Mucosa of rectum (tissue), 2 donors: Measurements from ENCODE around the gene SET.

ENCODE experiments used
- H3K27ac ChIP-seq, 2 donors: one replicate each; pipeline ENCODE4 v1.7.0; 2013; ENCODE audit warnings: inconsistent platforms in 2 of 2, low read depth in 2 of 2, low read length in 2 of 2
- H3K27me3 ChIP-seq, 2 donors: one replicate each; pipeline ENCODE4 v1.7.0; 2013; ENCODE audit warnings: low read length in 2 of 2; ENCODE audit not compliant: control insufficient read depth in 2 of 2, insufficient read depth in 2 of 2
- H3K36me3 ChIP-seq, 2 donors: one replicate each; pipeline ENCODE4 v1.7.0; 2013; ENCODE audit warnings: low read length in 2 of 2; ENCODE audit not compliant: control insufficient read depth in 2 of 2, insufficient read depth in 2 of 2
- H3K4me1 ChIP-seq, 2 donors: one replicate each; pipeline ENCODE4 v1.7.0; 2013; ENCODE audit warnings: low read length in 2 of 2, mild to moderate bottlenecking in 1 of 2; ENCODE audit not compliant: control insufficient read depth in 2 of 2, insufficient read depth in 2 of 2
- H3K4me3 ChIP-seq, 2 donors: one replicate each; pipeline ENCODE4 v1.7.0; 2013; ENCODE audit warnings: low read length in 2 of 2
- H3K9ac ChIP-seq, 2 donors: one replicate each; pipeline ENCODE4 v1.7.0; 2013; ENCODE audit warnings: low read length in 2 of 2, low read depth in 1 of 2, mild to moderate bottlenecking in 1 of 2
- H3K9me3 ChIP-seq, 2 donors: one replicate each; pipeline ENCODE4 v1.7.0; 2013; ENCODE audit warnings: low read length in 2 of 2; ENCODE audit not compliant: control insufficient read depth in 2 of 2
- donor health status: healthy.
- donor health status: Normal muscosa, but diverticular disease.

SET gene

DNA sequence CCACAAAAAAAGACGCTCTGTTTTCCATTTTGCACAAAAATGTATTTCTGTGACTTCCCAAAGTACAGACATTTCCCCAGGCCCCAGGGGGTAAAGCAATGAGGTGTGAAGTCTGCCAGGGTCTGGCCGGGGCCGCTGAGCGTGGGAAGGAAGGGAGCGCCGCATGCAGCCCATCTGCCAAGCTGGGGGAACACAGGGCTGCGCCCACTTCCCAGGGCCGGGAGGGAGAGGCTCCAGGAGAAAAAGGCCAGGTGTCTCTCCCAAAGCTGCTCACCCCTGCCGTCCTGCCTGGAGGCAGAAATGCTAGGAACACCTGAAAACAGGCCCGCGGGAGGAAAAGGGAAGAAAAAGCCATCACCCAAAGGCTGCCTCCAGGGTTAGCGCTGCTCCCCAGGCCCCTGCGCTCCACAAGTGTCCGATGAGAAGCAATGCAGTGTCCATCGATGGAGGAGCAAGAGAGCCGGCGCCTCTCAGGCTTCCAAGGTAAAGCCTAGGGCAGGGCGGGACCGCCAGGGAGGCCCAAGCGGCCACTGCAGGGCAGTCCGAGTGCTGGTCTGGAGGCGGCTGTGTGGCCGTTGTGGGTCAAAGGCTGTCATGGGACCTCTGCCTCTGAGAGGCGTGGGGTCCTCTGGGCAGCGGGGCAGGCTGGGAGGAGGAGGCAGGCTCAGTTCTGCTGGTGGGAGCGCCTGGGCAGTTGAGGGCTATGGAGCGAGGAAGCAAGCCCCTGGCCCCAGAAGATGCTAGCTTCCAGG, 40.9 kb downstream of the SET start:
- no peaks in the 10 kb centered on the region for H3K9me3 ChIP-seq
- H3K4me3 ChIP-seq = no peak overlapping the region
- H3K27ac ChIP-seq = no peak overlapping the region
- no peak overlapping the region for H3K9ac ChIP-seq
- peaks cover 16 to 17% of the 10 kb centered on the region in 2 donors for H3K36me3 ChIP-seq
- H3K4me1 ChIP-seq = peaks cover 0 to 3% of the 10 kb centered on the region in 2 donors
- no peaks in the 10 kb centered on the region for H3K27me3 ChIP-seq

DNA sequence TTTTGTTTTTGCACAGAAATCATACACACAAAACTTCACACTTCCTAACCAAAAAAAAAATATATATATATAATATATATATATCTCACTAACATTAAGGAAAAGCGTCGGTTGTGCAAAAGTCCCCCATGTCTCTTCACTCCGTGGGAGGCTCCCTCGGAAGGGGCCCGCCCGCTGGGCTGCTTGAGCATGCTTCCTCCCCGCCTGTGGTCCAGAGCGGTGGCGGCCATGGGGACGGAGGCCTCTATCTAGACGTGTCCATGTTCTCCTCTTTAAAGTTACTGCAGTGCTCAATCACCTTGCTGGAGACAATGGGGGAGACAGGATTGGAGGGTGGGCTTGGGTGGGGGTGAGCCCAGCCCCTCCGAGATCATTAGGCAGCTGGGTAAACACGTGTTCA, 42.1 kb downstream of the SET start:
- H3K27me3 ChIP-seq = no peaks in the 10 kb centered on the region
- H3K9ac ChIP-seq = no peak overlapping the region
- no peak overlapping the region for H3K4me3 ChIP-seq
- no peak overlapping the region for H3K27ac ChIP-seq
- peaks cover 0 to 3% of the 10 kb centered on the region in 2 donors for H3K4me1 ChIP-seq
- H3K36me3 ChIP-seq = peaks cover 21% of the 10 kb centered on the region in 2 donors
- H3K9me3 ChIP-seq = no peaks in the 10 kb centered on the region

DNA sequence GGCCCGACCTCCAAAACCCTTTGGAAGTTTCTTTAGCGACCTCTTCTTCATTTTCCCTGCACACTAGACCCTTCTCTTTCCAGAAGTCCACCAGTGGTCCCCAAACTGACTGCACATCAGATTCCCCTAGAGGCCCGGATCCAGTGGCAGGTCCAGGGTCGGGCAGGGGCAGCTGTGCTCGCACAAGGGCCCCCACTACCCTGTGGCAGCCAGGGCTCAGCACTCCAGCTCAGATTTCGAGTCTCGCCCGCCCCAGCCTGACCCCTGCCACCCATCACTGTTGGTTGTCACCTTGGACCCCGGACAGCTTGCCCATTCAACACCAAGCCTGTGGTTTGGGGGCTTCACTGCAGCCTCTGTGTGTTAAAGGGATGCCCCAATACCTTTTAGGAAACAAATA, 42.7 kb downstream of the SET start:
- Histone ChIP-seq H3K27me3 (no peaks in the 10 kb centered on the region), H3K9ac (no peak overlapping the region), H3K4me1 (peaks cover 0 to 3% of the 10 kb centered on the region in 2 donors), H3K9me3 (no peaks in the 10 kb centered on the region), H3K27ac (no peak overlapping the region), H3K4me3 (no peak overlapping the region), H3K36me3 (peaks cover 21% of the 10 kb centered on the region in 2 donors)

DNA sequence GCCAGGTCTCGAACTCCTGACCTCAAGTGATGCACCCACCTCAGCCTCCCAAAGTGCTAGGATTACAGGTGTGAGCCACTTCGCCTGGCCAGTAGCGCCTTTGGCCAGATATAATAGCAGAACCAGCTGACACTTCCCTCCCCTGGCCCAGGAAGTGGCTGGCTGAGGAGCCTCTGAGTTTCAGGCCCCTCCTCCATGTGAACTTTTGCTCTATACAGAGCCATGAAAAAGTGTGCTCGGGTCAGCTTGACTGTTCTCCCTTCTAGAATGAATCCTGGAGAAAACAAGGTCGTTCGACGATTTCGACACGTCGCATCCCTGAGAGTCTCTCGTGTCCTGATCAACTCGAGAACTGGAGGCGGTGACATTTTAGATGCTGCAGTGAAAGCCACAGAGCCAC, 43.6 kb downstream of the SET start:
- Histone ChIP-seq H3K4me3 (no peak overlapping the region), H3K9ac (no peak overlapping the region), H3K36me3 (peaks cover 21 to 26% of the 10 kb centered on the region in 2 donors), H3K4me1 (peaks cover 0 to 3% of the 10 kb centered on the region in 2 donors), H3K9me3 (no peaks in the 10 kb centered on the region), H3K27me3 (no peaks in the 10 kb centered on the region), H3K27ac (no peak overlapping the region)

DNA sequence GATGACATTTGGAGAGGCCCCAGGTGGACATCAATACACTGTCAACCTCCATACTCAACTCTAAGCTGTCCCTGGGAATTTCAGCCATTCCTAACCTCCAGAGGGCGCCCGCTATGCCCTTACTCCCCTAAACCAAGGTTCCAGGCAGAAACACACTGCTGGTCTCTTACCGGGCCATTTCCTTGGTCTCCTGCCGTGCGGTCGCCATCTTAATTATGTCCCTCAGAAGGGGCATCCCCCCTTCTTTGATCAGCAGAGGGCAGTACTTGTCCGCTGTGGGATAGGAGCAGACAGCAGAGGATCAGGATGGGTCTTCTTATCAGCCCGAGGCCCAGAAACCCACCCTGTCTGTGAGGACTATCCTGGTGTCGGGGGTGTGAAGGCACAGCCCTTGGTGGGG, 44.2 kb downstream of the SET start:
- Histone ChIP-seq H3K9ac (peak overlapping the region; percentile 30 to 32), H3K4me1 (peaks cover 0 to 3% of the 10 kb centered on the region in 2 donors), H3K27me3 (no peaks in the 10 kb centered on the region), H3K9me3 (no peaks in the 10 kb centered on the region), H3K36me3 (peaks cover 21 to 26% of the 10 kb centered on the region in 2 donors), H3K4me3 (peak overlapping the region; percentile 31 to 41), H3K27ac (peak overlapping the region in 1 of 2 donors; percentile 21)

DNA sequence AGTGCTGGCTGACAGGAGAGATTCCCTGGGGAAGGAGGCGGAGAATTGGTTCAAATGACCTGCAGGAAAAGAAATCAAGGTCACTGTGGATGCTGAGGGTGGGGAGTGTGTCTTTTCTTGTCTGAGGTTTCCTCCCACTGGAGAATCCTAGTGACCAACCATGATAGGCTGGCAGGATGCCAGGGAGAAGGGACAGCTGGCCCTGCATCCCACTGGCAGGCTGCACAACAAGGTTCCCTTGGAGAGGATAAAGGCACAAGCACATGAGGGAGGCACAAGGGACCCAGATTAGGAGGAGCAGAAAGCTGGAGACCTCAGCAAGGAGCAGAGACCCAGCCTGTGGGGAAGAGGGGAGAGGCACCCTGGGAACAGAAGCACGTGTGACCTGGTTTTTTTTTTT, 46.4 kb downstream of the SET start:
- no peak overlapping the region for H3K4me3 ChIP-seq
- H3K27ac ChIP-seq = no peak overlapping the region
- no peaks in the 10 kb centered on the region for H3K27me3 ChIP-seq
- no peaks in the 10 kb centered on the region for H3K9me3 ChIP-seq
- H3K9ac ChIP-seq = no peak overlapping the region
- H3K4me1 ChIP-seq = peaks cover 0 to 3% of the 10 kb centered on the region in 2 donors
- H3K36me3 ChIP-seq = peaks cover 26 to 32% of the 10 kb centered on the region in 2 donors

DNA sequence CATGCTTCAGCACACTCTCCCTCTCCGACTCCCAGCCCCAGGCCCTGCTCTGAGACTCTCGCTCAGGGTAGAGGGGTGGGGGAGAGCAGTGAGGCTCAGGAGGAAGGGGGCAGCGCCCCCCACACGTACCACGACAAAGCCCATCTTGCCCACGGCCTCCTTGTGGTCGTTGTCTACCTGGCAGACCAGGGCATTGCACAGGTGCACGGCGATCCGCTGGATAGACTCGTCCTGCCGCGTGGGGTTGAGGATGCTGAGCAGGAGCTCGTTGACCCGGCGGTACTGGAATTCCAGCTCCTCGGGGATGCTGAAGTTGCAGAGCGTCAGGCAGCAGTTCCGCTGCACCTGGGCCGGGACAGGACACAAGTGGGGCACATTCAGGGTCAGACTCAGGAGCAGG, 53.4 kb downstream of the SET start:
- Histone ChIP-seq H3K36me3 (peaks cover 19 to 24% of the 10 kb centered on the region in 2 donors), H3K4me3 (no peak overlapping the region), H3K9me3 (no peaks in the 10 kb centered on the region), H3K9ac (no peak overlapping the region), H3K27ac (no peak overlapping the region), H3K4me1 (no peaks in the 10 kb centered on the region), H3K27me3 (no peaks in the 10 kb centered on the region)

DNA sequence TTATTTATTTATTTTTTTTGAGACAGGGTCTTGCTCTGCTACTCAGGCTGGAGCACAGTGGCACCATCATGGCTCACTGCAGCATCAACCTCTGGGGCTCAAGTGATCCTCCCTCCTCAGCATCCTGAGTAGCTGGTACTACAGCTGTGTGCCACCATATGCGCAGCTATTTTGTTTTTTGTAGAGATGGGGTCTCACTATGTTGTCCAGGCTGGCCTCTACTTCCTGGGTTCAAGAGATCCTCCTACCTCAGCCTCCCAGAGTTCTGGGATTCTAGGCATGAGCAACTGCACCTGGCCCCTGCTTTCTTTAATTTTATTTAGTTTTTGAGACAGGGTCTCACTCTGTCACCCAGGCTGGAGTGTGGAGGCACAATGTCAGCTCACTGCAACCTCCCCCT, 54.4 kb downstream of the SET start:
- peaks cover 19 to 24% of the 10 kb centered on the region in 2 donors for H3K36me3 ChIP-seq

More for the DNA sequence above, 54.4 kb downstream of the SET start:
- Histone ChIP-seq H3K4me1 (no peaks in the 10 kb centered on the region), H3K27me3 (no peaks in the 10 kb centered on the region), H3K4me3 (no peak overlapping the region), H3K27ac (no peak overlapping the region), H3K9me3 (no peaks in the 10 kb centered on the region), H3K9ac (no peak overlapping the region)
